Vagina (tissue), 2 donors: ENCODE measurements around the gene PLCB1. TPM values are rescaled to one million over a fixed set of nuclear protein-coding genes. Genes with fewer than 3 reads are reported as not detected.

Experiments
- DNase-seq, 2 donors: peaks; one replicate each; pipeline ENCODE4 v3.0.0-alpha.2; 2017; ENCODE audit errors: extremely low spot score in 2 of 2
- H3K27ac ChIP-seq: fragments of 200-600 bp; sonication (generic); one replicate; pipeline ENCODE4 v1.5.1; 2019
- H3K27me3 ChIP-seq: fragments of 200-600 bp; sonication (generic); one replicate; pipeline ENCODE4 v1.5.1; 2019
- H3K36me3 ChIP-seq, 2 donors: fragments of 200-600 bp; sonication (generic); one replicate each; pipeline ENCODE4 v1.5.1; 2017 to 2019
- H3K4me1 ChIP-seq: fragments of 200-600 bp; sonication (generic); one replicate; pipeline ENCODE4 v1.5.1; 2019
- H3K4me3 ChIP-seq, 2 donors: fragments of 200-600 bp; sonication (generic); 1 replicate in 1 of 2; 2 replicates in 1 of 2; pipeline ENCODE4 v1.5.1; 2016 to 2019
- H3K9me3 ChIP-seq: fragments of 200-600 bp; sonication (generic); one replicate; pipeline ENCODE4 v1.5.1; 2019
- CTCF ChIP-seq, 3 experiments: fragments of 450-650 bp in 2 of 3; fragments of 200-600 bp in 1 of 3; sonication (generic) in 1 of 3; IDR thresholded peaks; one replicate each; pipeline ENCODE4 v1.5.1; 2017 to 2019; ENCODE audit warnings: antibody characterized with exemption in 3 of 3, mild to moderate bottlenecking in 2 of 3, moderate library complexity in 2 of 3
- POLR2A ChIP-seq, 2 donors: fragments of 450-650 bp; IDR thresholded peaks; one replicate each; pipeline ENCODE4 v1.6.1; 2017; ENCODE audit warnings: antibody characterized with exemption in 2 of 2, mild to moderate bottlenecking in 2 of 2, moderate library complexity in 2 of 2
- POLR2AphosphoS5 ChIP-seq, 2 donors: sonication (generic); formaldehyde crosslinking; IDR thresholded peaks; one replicate each; pipeline ENCODE4 v1.9.0; 2017; ENCODE audit warnings: antibody characterized with exemption in 2 of 2, mild to moderate bottlenecking in 2 of 2, low read depth in 1 of 2; ENCODE audit not compliant: insufficient read depth in 1 of 2
- intact Hi-C: fragments of 100-400 bp; cut with DNase I; formaldehyde crosslinking; loops from one replicate; pipeline ENCODE4 v1.15.1; 2023
- total RNA-seq: library from RNA; depleted of rRNA; stranded (reverse); fragments of >200 nt; gene quantifications from one replicate; pipeline ENCODE4 v1.2.3, GENCODE V29; 2016

PLCB1 gene
- total RNA-seq, 1 donor from 2014 or later, result 32.4 TPM

GRCh38 chr20:8366303-8366923 is 234.3 kb downstream of the PLCB1 start:
- no peak overlapping the region for H3K27ac ChIP-seq
- H3K4me1 ChIP-seq, result no peaks in the 10 kb centered on the region
- intact Hi-C loops, result no loop called here
- no peaks in the 10 kb centered on the region for H3K36me3 ChIP-seq
- no peaks in the 10 kb centered on the region for H3K27me3 ChIP-seq
- DNase-seq, result no peak
- H3K9me3 ChIP-seq, result no peaks in the 10 kb centered on the region
- H3K4me3 ChIP-seq, result no peak overlapping the region
- TF ChIP-seq POLR2AphosphoS5 (IDR thresholded peaks at IDR 0.05; ENCODE audit: insufficient read depth in 1 of 2, low read depth in 1 of 2) (no peak), POLR2A (IDR thresholded peaks at IDR 0.05) (no peak), CTCF (IDR thresholded peaks at IDR 0.05) (no peak)

GRCh38 chr20:8367689-8368088 is 235.6 kb downstream of the PLCB1 start:
- TF ChIP-seq POLR2AphosphoS5 (IDR thresholded peaks at IDR 0.05; ENCODE audit: insufficient read depth in 1 of 2, low read depth in 1 of 2) (no peak), CTCF (IDR thresholded peaks at IDR 0.05) (no peak), POLR2A (IDR thresholded peaks at IDR 0.05) (no peak)
- no peaks in the 10 kb centered on the region for H3K36me3 ChIP-seq

GRCh38 chr20:8368670-8369069 is 236.6 kb downstream of the PLCB1 start:
- intact Hi-C loops, result no loop called here
- TF ChIP-seq POLR2A (IDR thresholded peaks at IDR 0.05), result no peak
- TF ChIP-seq POLR2AphosphoS5 (IDR thresholded peaks at IDR 0.05; ENCODE audit: insufficient read depth in 1 of 2, low read depth in 1 of 2), result no peak
- TF ChIP-seq CTCF (IDR thresholded peaks at IDR 0.05), result no peak

More at GRCh38 chr20:8367689-8368088, 235.6 kb downstream of the PLCB1 start:
- Histone ChIP-seq H3K4me3 (no peak overlapping the region), H3K4me1 (no peaks in the 10 kb centered on the region), H3K27me3 (no peaks in the 10 kb centered on the region), H3K27ac (no peak overlapping the region), H3K9me3 (no peaks in the 10 kb centered on the region)
- no peak for DNase-seq
- intact Hi-C loops, result no loop called here

GRCh38 chr20:8369311-8369710 is 237.2 kb downstream of the PLCB1 start:
- H3K9me3 ChIP-seq, result no peaks in the 10 kb centered on the region
- H3K27me3 ChIP-seq, result no peaks in the 10 kb centered on the region
- intact Hi-C loops, result no loop called here
- no peaks in the 10 kb centered on the region for H3K4me1 ChIP-seq
- no peaks in the 10 kb centered on the region for H3K36me3 ChIP-seq
- no peak overlapping the region for H3K27ac ChIP-seq
- no peak overlapping the region for H3K4me3 ChIP-seq
- TF ChIP-seq POLR2AphosphoS5 (IDR thresholded peaks at IDR 0.05; ENCODE audit: insufficient read depth in 1 of 2, low read depth in 1 of 2), result no peak
- TF ChIP-seq POLR2A (IDR thresholded peaks at IDR 0.05), result no peak
- no peak for TF ChIP-seq CTCF (IDR thresholded peaks at IDR 0.05)
- no peak for DNase-seq

More at GRCh38 chr20:8368670-8369069, 236.6 kb downstream of the PLCB1 start:
- Histone ChIP-seq H3K4me3 (no peak overlapping the region), H3K27me3 (no peaks in the 10 kb centered on the region), H3K9me3 (no peaks in the 10 kb centered on the region), H3K4me1 (no peaks in the 10 kb centered on the region), H3K27ac (no peak overlapping the region), H3K36me3 (no peaks in the 10 kb centered on the region)
- DNase-seq, result no peak

DNA sequence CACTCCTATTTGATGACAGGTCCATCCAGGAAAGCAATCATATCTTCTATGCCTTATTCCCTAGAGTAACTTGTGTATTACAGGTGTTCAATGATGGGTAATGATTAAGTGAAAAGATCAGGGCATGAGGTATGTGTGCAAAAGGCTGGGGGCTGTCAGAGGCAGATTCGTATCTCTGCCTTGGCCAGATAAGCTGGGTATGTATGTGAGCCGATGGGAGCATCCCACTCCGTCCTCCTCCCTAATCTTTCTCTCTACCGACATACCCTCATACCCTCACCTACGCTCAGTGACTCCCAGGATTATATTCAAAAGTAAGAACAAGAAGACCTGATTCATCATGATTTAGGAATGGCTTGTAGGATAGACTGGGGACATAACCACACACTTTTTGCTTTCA is 238.7 kb downstream of the PLCB1 start:
- Histone ChIP-seq H3K9me3 (no peaks in the 10 kb centered on the region), H3K27me3 (no peaks in the 10 kb centered on the region), H3K36me3 (no peaks in the 10 kb centered on the region), H3K4me3 (no peak overlapping the region), H3K27ac (no peak overlapping the region), H3K4me1 (no peaks in the 10 kb centered on the region)
- intact Hi-C loops, result no loop called here
- no peak for TF ChIP-seq CTCF (IDR thresholded peaks at IDR 0.05)
- no peak for TF ChIP-seq POLR2AphosphoS5 (IDR thresholded peaks at IDR 0.05; ENCODE audit: insufficient read depth in 1 of 2, low read depth in 1 of 2)
- no peak for TF ChIP-seq POLR2A (IDR thresholded peaks at IDR 0.05)
- DNase-seq, result no peak
